ENCODE measurements around the gene LRRC71. TPM values are rescaled to one million over a fixed set of nuclear protein-coding genes. Genes with fewer than 3 reads are reported as not detected.

LRRC71 gene
- total and polyA plus RNA-seq, 2 of the 13 experiments (the other 11 are each of a cell fraction or from before 2014, with no cell fraction given), result not detected

- TF ChIP-seq ZSCAN9 (CRISPR knock-in tag; IDR thresholded peaks at IDR 0.05; ENCODE audit: borderline replicate concordance) (no peak), NRL (CRISPR knock-in tag; IDR thresholded peaks at IDR 0.05; ENCODE audit: borderline replicate concordance) (peak; percentile 30; the same call in 1 of the 2 replicates), ZNF136 (CRISPR knock-in tag; IDR thresholded peaks at IDR 0.05; ENCODE audit: low read depth) (no peak), ZNF776 (CRISPR knock-in tag; IDR thresholded peaks at IDR 0.05) (no peak), HBP1 (CRISPR knock-in tag; IDR thresholded peaks at IDR 0.05; ENCODE audit: low read depth) (no peak), MNT (IDR thresholded peaks at IDR 0.05) (no peak), ZSCAN21 (CRISPR knock-in tag; IDR thresholded peaks at IDR 0.05; ENCODE audit: borderline replicate concordance) (no peak; the same call in 1 of the 2 replicates), TIGD3 (CRISPR knock-in tag; IDR thresholded peaks at IDR 0.05; ENCODE audit: borderline replicate concordance) (no peak), KDM3A (CRISPR knock-in tag; IDR thresholded peaks at IDR 0.05; ENCODE audit: low read depth) (0 out of 2 replicates have a peak, but pooled peaks have one; percentile 28), PHB2 (IDR thresholded peaks at IDR 0.05; ENCODE audit: partially characterized antibody) (no peak), ZNF414 (CRISPR knock-in tag; IDR thresholded peaks at IDR 0.05) (no peak), ZNF138 (CRISPR knock-in tag; IDR thresholded peaks at IDR 0.05; ENCODE audit: low read depth) (no peak), DR1 (CRISPR knock-in tag; IDR thresholded peaks at IDR 0.05) (no peak), EHMT2 (IDR thresholded peaks at IDR 0.05; ENCODE audit: borderline replicate concordance, low read depth, low read length) (no peak), MAX (IDR thresholded peaks at IDR 0.05) (peak; percentile 62; the same call in 1 of the 2 replicates), DNMT1 (CRISPR knock-in tag; IDR thresholded peaks at IDR 0.05) (peak; percentile 54; the same call in 1 of the 2 replicates), STAG1 (CRISPR knock-in tag; IDR thresholded peaks at IDR 0.05) (peak; percentile 76), GATA4 (IDR thresholded peaks at IDR 0.05; ENCODE audit: borderline replicate concordance, low read depth) (no peak), ZNF326 (CRISPR knock-in tag; IDR thresholded peaks at IDR 0.05; ENCODE audit: borderline replicate concordance) (no peak), PHF21A (CRISPR knock-in tag; IDR thresholded peaks at IDR 0.05) (no peak), HNRNPH1 (optimal IDR thresholded peaks at IDR 0.05; ENCODE audit: low read depth, low read length) (no peak), SP5 (CRISPR knock-in tag; IDR thresholded peaks at IDR 0.05; ENCODE audit: borderline replicate concordance, low read depth) (peak; percentile 28; the same call in 1 of the 2 replicates), ZNF563 (CRISPR knock-in tag; IDR thresholded peaks at IDR 0.05) (peak; percentile 62; the same call in 1 of the 2 replicates), ETV5 (CRISPR knock-in tag; IDR thresholded peaks at IDR 0.05; ENCODE audit: borderline replicate concordance) (no peak), ARNT2 (CRISPR knock-in tag; IDR thresholded peaks at IDR 0.05; ENCODE audit: low read depth) (no peak), KDM2A (CRISPR knock-in tag; IDR thresholded peaks at IDR 0.05; ENCODE audit: borderline replicate concordance, low read depth) (peak; percentile 79)
These were observed at the start of gene LRRC71 (continued) for GRCh38 chr1:156920233-156921052.

Data from HepG2 (cell line).